HepG2 (cell line): ENCODE results near the gene C2orf76. TPM values are rescaled to one million over a fixed set of nuclear protein-coding genes. Genes with fewer than 3 reads are reported as not detected.

ENCODE experiments used
- ARID4A ChIP-seq: sonication (generic); formaldehyde crosslinking; IDR thresholded peaks from 2 replicates; pipeline ENCODE4 v1.5.0; 2020; ENCODE audit warnings: mild to moderate bottlenecking, missing genetic modification reagents, borderline replicate concordance
- ATF1 ChIP-seq: IDR thresholded peaks from 2 replicates; pipeline ENCODE4 v1.6.1; 2016; ENCODE audit warnings: mild to moderate bottlenecking, control low read depth
- NKX3-1 ChIP-seq: sonication (generic); formaldehyde crosslinking; IDR thresholded peaks from 2 replicates; pipeline ENCODE4 v1.5.0; 2020; ENCODE audit warnings: missing genetic modification reagents
- NR2F2 ChIP-seq: IDR thresholded peaks from 2 replicates; pipeline ENCODE4 v1.6.1; 2012; ENCODE audit warnings: low read depth, inconsistent platforms, borderline replicate concordance
- ZNF549 ChIP-seq: sonication (generic); formaldehyde crosslinking; IDR thresholded peaks from 2 replicates; pipeline ENCODE4 v1.5.0; 2020; ENCODE audit warnings: missing genetic modification reagents
- ZNF672 ChIP-seq: sonication (generic); formaldehyde crosslinking; IDR thresholded peaks from 2 replicates; pipeline ENCODE4 v1.8.1; 2022; ENCODE audit warnings: missing genetic modification reagents
- ZNF879 ChIP-seq: sonication (generic); formaldehyde crosslinking; IDR thresholded peaks from 2 replicates; pipeline ENCODE4 v1.8.1; 2023; ENCODE audit warnings: missing genetic modification reagents
- polyA plus RNA-seq, 8 experiments: library from polyadenylated mRNA; depleted of rRNA in 3 of 8; stranded (reverse) in 7 of 8; unstranded in 1 of 8; fragments of >200 nt; fragmentation: Illumina TruSeq in 4 of 8; extraction: Trizol in 4 of 8; gene quantifications; 2 replicates each; pipeline versions ENCODE4 v1.2.1 to v1.2.3, GENCODE V29; 2011 to 2016; ENCODE audit warnings: low read depth in 4 of 8, missing spikeins in 1 of 8, mixed read lengths in 1 of 8; ENCODE audit not compliant: insufficient read depth in 1 of 8
- total RNA-seq, 5 experiments: library from RNA; depleted of rRNA; stranded (reverse); fragments of >200 nt; fragmentation: Illumina TruSeq; extraction: Trizol; gene quantifications; 2 replicates each; pipeline ENCODE4 v1.2.3, GENCODE V29; 2016; ENCODE audit warnings: low read depth in 1 of 5
- TF ChIP-seq, protein P1 (sequence below): sonication (generic); formaldehyde crosslinking; IDR thresholded peaks from 2 replicates; pipeline ENCODE4 v1.4.0; 2020; ENCODE audit warnings: missing genetic modification reagents, borderline replicate concordance
- TF ChIP-seq, protein P2 (sequence below): sonication (generic); formaldehyde crosslinking; IDR thresholded peaks from 2 replicates; pipeline ENCODE4 v1.4.0; 2020; ENCODE audit warnings: missing genetic modification reagents, mild to moderate bottlenecking, borderline replicate concordance

Gene C2orf76
- total and polyA plus RNA-seq, 2 of the 13 experiments (the other 11 are each of a cell fraction or from before 2014, with no cell fraction given) = 7.7 to 8.5 TPM

- TF ChIP-seq, protein P1, sequence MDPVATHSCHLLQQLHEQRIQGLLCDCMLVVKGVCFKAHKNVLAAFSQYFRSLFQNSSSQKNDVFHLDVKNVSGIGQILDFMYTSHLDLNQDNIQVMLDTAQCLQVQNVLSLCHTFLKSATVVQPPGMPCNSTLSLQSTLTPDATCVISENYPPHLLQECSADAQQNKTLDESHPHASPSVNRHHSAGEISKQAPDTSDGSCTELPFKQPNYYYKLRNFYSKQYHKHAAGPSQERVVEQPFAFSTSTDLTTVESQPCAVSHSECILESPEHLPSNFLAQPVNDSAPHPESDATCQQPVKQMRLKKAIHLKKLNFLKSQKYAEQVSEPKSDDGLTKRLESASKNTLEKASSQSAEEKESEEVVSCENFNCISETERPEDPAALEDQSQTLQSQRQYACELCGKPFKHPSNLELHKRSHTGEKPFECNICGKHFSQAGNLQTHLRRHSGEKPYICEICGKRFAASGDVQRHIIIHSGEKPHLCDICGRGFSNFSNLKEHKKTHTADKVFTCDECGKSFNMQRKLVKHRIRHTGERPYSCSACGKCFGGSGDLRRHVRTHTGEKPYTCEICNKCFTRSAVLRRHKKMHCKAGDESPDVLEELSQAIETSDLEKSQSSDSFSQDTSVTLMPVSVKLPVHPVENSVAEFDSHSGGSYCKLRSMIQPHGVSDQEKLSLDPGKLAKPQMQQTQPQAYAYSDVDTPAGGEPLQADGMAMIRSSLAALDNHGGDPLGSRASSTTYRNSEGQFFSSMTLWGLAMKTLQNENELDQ = no peak
- no peak for TF ChIP-seq ARID4A (CRISPR knock-in tag)
- TF ChIP-seq ZNF549 (CRISPR knock-in tag) = no peak
- TF ChIP-seq ZNF672 (CRISPR knock-in tag) = no peak
- TF ChIP-seq, protein P2, sequence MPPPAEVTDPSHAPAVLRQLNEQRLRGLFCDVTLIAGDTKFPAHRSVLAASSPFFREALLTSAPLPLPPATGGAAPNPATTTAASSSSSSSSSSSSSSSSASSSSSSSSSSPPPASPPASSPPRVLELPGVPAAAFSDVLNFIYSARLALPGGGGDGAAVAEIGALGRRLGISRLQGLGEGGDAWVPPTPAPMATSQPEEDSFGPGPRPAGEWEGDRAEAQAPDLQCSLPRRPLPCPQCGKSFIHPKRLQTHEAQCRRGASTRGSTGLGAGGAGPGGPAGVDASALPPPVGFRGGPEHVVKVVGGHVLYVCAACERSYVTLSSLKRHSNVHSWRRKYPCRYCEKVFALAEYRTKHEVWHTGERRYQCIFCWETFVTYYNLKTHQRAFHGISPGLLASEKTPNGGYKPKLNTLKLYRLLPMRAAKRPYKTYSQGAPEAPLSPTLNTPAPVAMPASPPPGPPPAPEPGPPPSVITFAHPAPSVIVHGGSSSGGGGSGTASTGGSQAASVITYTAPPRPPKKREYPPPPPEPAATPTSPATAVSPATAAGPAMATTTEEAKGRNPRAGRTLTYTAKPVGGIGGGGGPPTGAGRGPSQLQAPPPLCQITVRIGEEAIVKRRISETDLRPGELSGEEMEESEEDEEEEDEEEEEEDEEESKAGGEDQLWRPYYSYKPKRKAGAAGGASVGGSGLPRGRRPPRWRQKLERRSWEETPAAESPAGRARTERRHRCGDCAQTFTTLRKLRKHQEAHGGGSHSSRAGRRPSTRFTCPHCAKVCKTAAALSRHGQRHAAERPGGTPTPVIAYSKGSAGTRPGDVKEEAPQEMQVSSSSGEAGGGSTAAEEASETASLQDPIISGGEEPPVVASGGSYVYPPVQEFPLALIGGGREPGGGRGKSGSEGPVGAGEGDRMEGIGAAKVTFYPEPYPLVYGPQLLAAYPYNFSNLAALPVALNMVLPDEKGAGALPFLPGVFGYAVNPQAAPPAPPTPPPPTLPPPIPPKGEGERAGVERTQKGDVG (CRISPR knock-in tag) = no peak
- TF ChIP-seq ZNF879 (CRISPR knock-in tag) = no peak
- TF ChIP-seq ATF1 = no peak
- TF ChIP-seq NR2F2 = no peak
- TF ChIP-seq NKX3-1 (CRISPR knock-in tag) = no peak
Observed at GRCh38 chr2:119349289-119349688, 17.3 kb downstream of the C2orf76 start (continued).
